HCT116 (cell line): ENCODE data around the gene DRICH1. TPM values are rescaled to one million over a fixed set of nuclear protein-coding genes. Genes with fewer than 3 reads are reported as not detected.
"Not testable (repeated sequence)": the region's sequence is repeated elsewhere in the genome, so short reads cannot be mapped to it uniquely, and the experiment has no call there.

Source experiments
- ATAC-seq: fragments of 200-7000 bp; cut with Tn5 transposase; 2 replicates; pipeline ENCODE4 v1.9.1; 2020; ENCODE audit warnings: mild to moderate bottlenecking, moderate library complexity
- BruUV-seq: library from RNA; stranded (reverse); fragments of 400-500 nt; replicated peaks from 2 replicates; lab custom pipeline; 2021; lab: Mats Ljungman, UMichigan
- CTCF ChIA-PET: fragments of 300-600 bp; sonication (Branson Sonifier 250); formaldehyde crosslinking; loops from one replicate; lab custom pipeline; 2021; ENCODE audit warnings: antibody characterized with exemption; lab: Charles Lee
- POLR2A ChIA-PET: fragments of 300-600, 350-600 bp; sonication (Branson Sonifier 250); formaldehyde crosslinking; loops from one replicate; lab custom pipeline; 2021; ENCODE audit warnings: antibody characterized with exemption; lab: Charles Lee
- RAD21 ChIA-PET, 2 experiments: fragments of 300-600 bp; sonication (Branson Sonifier 250); formaldehyde crosslinking; loops; one replicate each; lab custom pipeline; 2023; ENCODE audit warnings: low total read pairs in 2 of 2; ENCODE audit not compliant: uncharacterized antibody in 2 of 2, unreplicated experiment in 2 of 2, low non-redundant PET in 1 of 2; lab: Charles Lee
- DNase-seq: peaks from one replicate; pipeline ENCODE4 v3.0.0-alpha.2; 2010; ENCODE audit warnings: low read depth, low spot score
- H2AFZ ChIP-seq: fragments of 200-600 bp; shearing (Covaris generic), sonication (generic); 2 replicates; pipeline ENCODE4 v1.6.1; 2017; ENCODE audit warnings: low read depth, mixed run types, mixed read lengths, antibody characterized with exemption, low read length; ENCODE audit not compliant: poor library complexity, severe bottlenecking
- H3K27ac ChIP-seq: 2 replicates; pipeline ENCODE4 v1.5.1; 2012; ENCODE audit warnings: low read depth, low read length
- H3K27me3 ChIP-seq: fragments of 200-600 bp; sonication (generic); 2 replicates; pipeline ENCODE4 v1.6.1; 2016; ENCODE audit warnings: mixed run types, low read length, mixed read lengths; ENCODE audit not compliant: insufficient read depth
- H3K36me3 ChIP-seq, 2 experiments: fragments of 200-500 bp in 1 of 2; fragments of 200-600 bp in 1 of 2; sonication (Bioruptor generic) in 1 of 2; sonication (generic) in 1 of 2; 2 replicates each; pipeline versions ENCODE4 v1.5.1 to v1.6.1; 2014 to 2016; ENCODE audit warnings: low read length in 2 of 2, inconsistent platforms in 1 of 2, mixed read lengths in 1 of 2, mixed run types in 1 of 2; ENCODE audit not compliant: insufficient read depth in 2 of 2, control insufficient read depth in 1 of 2
- H3K4me1 ChIP-seq, 2 experiments: fragments of 200-600 bp in 1 of 2; sonication (generic) in 1 of 2; 2 replicates each; pipeline versions ENCODE4 v1.5.1 to v1.6.1; 2012 to 2017; ENCODE audit warnings: low read length in 2 of 2, inconsistent platforms in 1 of 2, mild to moderate bottlenecking in 1 of 2, mixed read lengths in 1 of 2, mixed run types in 1 of 2, moderate library complexity in 1 of 2; ENCODE audit not compliant: insufficient read depth in 2 of 2, control insufficient read depth in 1 of 2
- H3K4me2 ChIP-seq: fragments of 200-600 bp; sonication (generic); 2 replicates; pipeline ENCODE4 v1.6.1; 2017; ENCODE audit warnings: mixed run types, low read length, mixed read lengths
- H3K4me3 ChIP-seq, 2 experiments: fragments of 200-600 bp in 1 of 2; sonication (generic) in 1 of 2; replicated peaks in 1 of 2; 2 replicates each; pipeline ENCODE4 v1.5.1; 2011 to 2016; ENCODE audit warnings: low read length in 2 of 2, control low read depth in 1 of 2, low read depth in 1 of 2, mild to moderate bottlenecking in 1 of 2, mixed read lengths in 1 of 2, mixed run types in 1 of 2
- H3K79me2 ChIP-seq: fragments of 200-600 bp; sonication (generic); 2 replicates; pipeline ENCODE4 v1.6.1; 2017; ENCODE audit warnings: mild to moderate bottlenecking, mixed run types, low read length, moderate library complexity, mixed read lengths; ENCODE audit not compliant: insufficient read depth
- H3K9ac ChIP-seq: fragments of 200-600 bp; sonication (generic); 2 replicates; pipeline ENCODE4 v1.6.1; 2016; ENCODE audit warnings: low read length, mixed read lengths
- H3K9me2 ChIP-seq: fragments of 200-600 bp; sonication (generic), shearing (Covaris generic); 2 replicates; pipeline ENCODE4 v1.6.1; 2017; ENCODE audit warnings: mixed run types, mild to moderate bottlenecking, moderate library complexity; ENCODE audit not compliant: insufficient read depth
- H3K9me3 ChIP-seq, 2 experiments: fragments of 200-500 bp in 1 of 2; fragments of 200-600 bp in 1 of 2; sonication (Bioruptor generic) in 1 of 2; sonication (generic) in 1 of 2; 2 replicates each; pipeline ENCODE4 v1.6.1; 2014 to 2017; ENCODE audit warnings: low read length in 2 of 2, mixed read lengths in 2 of 2, inconsistent platforms in 1 of 2, low read depth in 1 of 2, mild to moderate bottlenecking in 1 of 2, mixed run types in 1 of 2, moderate library complexity in 1 of 2; ENCODE audit not compliant: control insufficient read depth in 1 of 2, insufficient read depth in 1 of 2
- H4K20me1 ChIP-seq: fragments of 200-600 bp; sonication (generic), shearing (Covaris generic); 2 replicates; pipeline ENCODE4 v1.6.1; 2017; ENCODE audit warnings: mixed run types, mild to moderate bottlenecking, moderate library complexity; ENCODE audit not compliant: insufficient read depth
- CEBPB ChIP-seq: IDR thresholded peaks from 2 replicates; pipeline ENCODE4 v1.6.1; 2012; ENCODE audit warnings: low read depth
- FOSL1 ChIP-seq: IDR thresholded peaks from 2 replicates; pipeline ENCODE4 v1.6.1; 2012; ENCODE audit warnings: low read depth
- JUND ChIP-seq: IDR thresholded peaks from 2 replicates; pipeline ENCODE4 v1.6.1; 2012
- POLR2A ChIP-seq: IDR thresholded peaks from 2 replicates; pipeline ENCODE4 v1.7.0; 2011; ENCODE audit warnings: borderline replicate concordance; ENCODE audit not compliant: insufficient read depth, insufficient read length; ENCODE audit errors: extremely low read depth
- SP1 ChIP-seq: IDR thresholded peaks from 2 replicates; pipeline ENCODE4 v1.6.1; 2012; ENCODE audit warnings: low read depth
- intact Hi-C: fragments of 100-400 bp; cut with micrococcal nuclease; formaldehyde crosslinking; loops from 2 replicates; pipeline ENCODE4 v1.10.0; 2022
- total RNA-seq: library from RNA; stranded (reverse); gene quantifications from one replicate; pipeline ENCODE4 v1.2.1, GENCODE V29; 2021; ENCODE audit not compliant: unreplicated experiment

Gene DRICH1
- total RNA-seq, 1 experiment from 2014 or later = 0.44 TPM

DNA sequence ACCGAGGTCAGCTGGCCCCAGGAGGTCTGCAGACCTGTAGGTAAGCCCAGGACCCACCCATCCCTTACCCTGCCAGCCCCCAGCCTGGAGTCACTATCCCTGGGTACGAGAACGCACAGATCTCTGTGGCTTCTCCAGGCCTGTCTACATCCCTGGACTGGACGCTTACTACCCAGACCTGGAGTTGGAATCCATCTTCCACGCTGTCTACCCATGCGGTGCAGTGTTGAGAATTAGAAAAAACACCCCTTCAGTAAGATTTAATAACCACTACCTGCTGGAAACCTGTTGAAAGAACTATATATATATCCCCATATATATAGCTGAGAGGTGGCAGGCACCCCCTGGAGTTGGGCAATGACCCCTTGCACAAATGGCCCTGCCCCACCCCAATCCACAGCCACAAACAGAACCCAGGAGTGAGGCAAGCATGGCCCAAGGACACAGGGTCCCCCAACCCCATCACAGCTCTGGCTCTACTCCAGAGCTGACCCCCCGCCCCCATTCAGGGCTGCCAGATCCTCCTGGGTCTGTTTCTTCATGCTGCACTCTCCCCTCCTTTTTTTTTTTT lies 41.0 kb upstream of the DRICH1 start (continued):
- TF ChIP-seq SP1 (no peak), FOSL1 (no peak), JUND (no peak), POLR2A (no peak), CEBPB (no peak)

DNA sequence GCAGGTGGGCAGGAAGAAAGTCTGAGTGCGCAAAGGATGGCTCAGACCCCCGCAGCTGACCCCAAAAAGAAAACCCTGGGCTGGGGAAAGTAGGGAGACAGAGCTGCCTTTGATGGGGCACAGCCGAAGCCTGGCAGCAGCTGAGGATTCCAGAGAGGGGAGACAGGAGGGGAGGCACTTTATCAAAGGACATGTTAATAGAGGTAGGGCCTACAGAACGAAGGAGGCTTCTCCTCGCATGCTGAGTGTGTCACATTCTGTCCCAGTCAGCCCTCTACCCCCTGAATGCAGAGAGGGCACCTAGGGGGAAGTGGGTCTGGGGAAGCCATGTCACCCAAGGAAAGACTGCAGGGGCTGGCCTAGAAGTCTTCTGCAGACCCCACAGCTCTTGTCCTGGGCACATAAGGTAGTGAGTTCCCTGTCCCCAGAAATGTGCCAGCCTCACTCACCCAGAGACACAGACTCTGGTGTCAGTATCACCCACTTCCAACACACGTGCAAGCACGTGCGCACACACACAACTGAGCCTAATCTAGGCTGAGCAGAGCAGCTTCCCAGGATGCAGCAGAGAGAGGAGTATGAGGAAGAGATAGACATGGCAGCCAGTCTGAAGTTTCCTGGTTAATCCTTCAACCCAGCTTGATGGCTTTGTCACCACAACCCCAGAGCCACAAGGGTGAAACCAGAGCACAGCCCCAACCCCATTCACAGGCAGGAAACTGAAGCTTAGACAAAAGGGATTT lies 40.4 kb upstream of the DRICH1 start:
- H2AFZ ChIP-seq, H3K9me3 ChIP-seq, H3K4me1 ChIP-seq, DNase-seq, H3K36me3 ChIP-seq, CTCF ChIA-PET, RAD21 ChIA-PET, H3K4me3 ChIP-seq, H3K27me3 ChIP-seq, H3K27ac ChIP-seq, POLR2A ChIA-PET, H3K4me2 ChIP-seq, H3K9ac ChIP-seq, H4K20me1 ChIP-seq, intact Hi-C loops, BruUV-seq, H3K79me2 ChIP-seq, ATAC-seq, H3K9me2 ChIP-seq: not testable (repeated sequence)

DNA sequence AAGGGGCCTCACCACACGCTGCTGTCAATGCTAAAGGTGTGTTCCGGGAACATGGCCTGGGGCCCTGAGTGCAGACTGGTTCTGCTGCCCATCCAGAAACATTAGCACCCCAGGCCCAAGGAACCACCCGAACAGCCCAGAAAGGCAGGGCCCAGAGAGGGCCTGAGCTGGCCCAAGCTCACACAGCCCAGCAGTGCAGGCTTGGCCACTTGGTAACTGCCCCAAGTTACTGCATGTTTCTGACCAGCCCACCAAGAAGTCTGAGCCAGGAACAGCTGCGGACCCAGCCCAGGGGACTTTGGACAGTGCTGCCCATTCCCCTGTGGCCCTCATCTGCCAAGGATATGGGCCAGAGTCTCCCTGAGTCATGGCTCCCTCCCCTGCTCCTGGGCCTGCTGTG lies 39.3 kb upstream of the DRICH1 start:
- H2AFZ ChIP-seq, H3K4me2 ChIP-seq, H3K9me2 ChIP-seq, CTCF ChIA-PET, H3K27me3 ChIP-seq, POLR2A ChIA-PET, H3K36me3 ChIP-seq, H3K4me1 ChIP-seq, H3K9ac ChIP-seq, H3K4me3 ChIP-seq, H4K20me1 ChIP-seq, RAD21 ChIA-PET, DNase-seq, H3K27ac ChIP-seq, H3K9me3 ChIP-seq, H3K79me2 ChIP-seq, BruUV-seq, intact Hi-C loops: not testable (repeated sequence)
- ATAC-seq = 0 out of 2 replicates have a peak, but pooled peaks have one; percentile 17
